T-helper 9 cell (primary cell): ENCODE results near the gene TRAT1.

Experiments used
- DNase-seq: peaks from one replicate; pipeline ENCODE4 v3.0.0-alpha.2; 2020

Gene TRAT1

DNA sequence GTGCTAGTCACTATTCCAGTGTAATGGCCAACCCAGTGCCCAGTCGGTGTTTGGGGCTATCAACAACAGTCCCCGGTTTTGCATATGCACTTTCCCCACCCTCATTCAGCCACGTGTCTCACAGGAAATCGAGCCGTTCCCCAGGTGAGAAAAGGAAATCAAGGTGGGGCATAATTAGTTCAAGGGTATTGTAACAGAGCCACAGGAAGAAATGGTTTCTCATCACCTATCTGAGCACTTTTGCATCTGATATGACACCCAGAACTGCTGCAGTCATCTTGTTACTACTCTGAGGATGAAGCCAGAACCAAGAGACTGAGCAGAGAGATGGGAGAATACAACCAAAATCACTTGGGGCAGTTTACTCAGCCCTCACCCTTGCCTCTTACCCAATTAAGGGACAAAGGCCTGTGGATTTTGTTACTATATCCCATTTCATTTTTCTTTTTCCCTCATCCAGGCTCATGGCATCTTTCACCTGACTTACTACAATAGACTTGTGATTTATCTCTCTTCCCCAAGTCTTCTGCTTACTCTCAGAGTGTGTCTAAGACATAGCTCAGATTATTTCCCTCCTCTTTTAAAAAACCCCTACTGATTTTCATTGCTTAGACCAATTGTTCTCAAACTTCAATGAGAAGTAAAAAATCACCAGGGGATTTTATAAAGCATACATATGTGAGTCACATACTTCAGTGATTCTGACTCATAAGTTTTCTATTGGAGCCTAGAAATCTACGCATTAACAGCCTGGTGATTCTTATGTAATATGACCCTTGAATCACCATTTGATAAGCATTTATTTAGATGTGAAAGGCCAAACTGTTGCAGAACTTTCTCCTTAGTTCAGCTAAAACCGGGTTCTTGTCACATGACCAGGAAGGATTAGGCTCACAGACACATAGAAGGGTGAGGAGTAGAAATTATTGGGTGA is 40.5 kb downstream of the TRAT1 start:
- DNase-seq = no peak

DNA sequence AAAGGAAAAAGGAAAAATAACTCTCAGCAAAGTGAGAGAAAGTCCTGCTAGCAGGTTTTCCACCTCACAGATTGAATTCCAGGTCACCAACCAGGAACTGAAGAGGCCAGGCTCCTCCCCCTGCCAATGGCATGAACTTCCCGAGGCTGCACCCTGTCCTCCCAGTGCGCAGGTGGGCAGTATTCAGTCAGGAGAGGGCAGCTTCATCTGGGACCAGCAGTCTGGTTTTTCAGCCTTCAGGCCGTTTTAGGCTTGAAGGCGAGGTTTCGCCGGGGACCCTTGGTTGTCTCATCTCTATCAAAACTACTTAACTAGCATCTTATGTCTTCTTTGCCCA is 41.2 kb downstream of the TRAT1 start:
- DNase-seq = no peak

DNA sequence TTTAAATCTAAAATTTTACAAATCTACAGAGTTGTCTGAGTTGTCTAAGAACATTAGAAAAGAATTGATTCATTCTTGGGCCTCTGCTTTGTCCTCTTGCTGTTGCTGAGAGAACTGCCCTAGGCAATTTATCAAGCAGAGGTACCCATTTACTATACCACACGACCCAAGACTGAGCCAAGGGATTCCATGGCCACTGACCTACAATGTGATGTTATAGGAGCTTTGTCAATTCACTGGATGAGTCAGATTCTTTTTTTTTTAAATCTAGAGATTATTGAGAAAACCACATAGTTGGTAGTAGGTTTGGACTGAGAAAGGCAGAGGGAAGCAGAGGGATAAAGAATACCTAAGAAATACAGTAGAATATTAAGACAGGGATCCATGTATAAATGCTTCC is 55.3 kb downstream of the TRAT1 start:
- DNase-seq = no peak

DNA sequence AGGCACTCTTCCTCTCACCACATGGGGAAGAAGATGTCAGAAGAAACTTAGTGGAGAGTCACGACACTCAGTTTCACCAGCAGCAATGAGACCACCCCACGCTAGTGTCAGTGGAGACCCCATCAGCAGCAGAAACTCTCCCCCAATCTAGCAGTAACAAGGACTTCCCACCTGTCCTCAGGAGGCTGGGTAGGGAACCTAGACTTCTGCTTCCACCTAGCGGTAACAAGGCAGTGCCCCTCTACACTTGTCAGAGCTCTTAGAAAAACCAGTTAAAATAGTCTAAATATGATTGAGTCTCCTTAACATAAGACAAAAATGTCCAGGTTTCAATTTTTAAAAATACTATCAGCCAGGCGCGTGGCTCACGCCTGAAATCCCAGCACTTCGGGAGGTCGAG is 57.3 kb downstream of the TRAT1 start:
- DNase-seq = no peak

DNA sequence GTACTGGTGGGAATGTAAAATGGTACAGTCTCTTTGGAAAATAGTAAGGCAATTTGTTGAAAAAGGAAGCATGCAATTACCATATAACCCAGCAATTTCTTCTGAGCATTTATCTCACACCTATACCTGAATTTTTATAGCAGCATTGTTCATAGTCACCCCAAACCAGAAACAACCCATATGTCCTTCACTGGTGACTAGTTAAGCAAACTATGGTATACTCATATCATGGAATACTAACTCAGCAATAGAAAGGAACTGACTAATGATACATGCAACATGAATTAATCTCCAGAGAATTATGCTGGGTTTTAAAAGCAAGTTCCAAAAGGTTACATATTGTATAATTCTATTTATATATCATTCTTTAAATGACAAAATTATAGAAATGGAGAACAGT is 60.2 kb downstream of the TRAT1 start:
- no peak for DNase-seq

DNA sequence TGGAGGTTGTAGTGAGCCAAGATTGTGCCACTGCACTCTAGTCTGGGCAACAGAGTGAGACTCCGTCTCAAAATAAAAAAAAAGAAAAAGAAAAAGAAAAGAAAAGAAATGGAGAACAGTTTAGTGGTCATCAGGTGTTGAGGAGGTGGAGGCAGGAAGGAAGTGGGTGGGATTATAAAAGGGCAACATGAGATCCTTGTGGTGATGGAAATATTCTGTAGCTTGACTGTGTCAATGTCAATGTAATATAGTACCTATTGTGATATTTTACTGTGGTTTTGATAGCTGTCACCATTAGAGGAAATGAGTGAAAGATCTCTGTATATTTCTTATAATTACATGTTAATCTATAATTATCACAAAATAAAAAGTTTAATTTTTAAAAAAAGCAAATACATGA is 60.8 kb downstream of the TRAT1 start:
- DNase-seq = no peak

DNA sequence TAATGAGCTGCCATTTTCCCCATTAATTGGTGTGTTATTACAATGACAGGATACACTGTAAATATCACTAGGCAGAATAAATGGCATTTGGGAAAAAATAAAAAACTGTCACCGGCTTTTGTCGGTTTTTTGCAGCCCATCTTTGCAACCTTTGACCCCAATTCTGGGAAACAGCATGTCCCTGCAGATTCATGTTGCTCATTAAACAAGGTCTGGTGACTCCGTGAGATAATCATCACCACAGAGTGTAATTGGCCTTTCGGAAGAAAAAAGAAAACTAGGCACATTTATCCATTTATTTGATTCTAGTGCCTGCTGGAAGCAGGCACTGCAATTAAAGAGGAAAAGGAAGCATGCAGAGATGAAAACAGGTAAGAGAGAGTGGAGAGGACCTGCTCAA is 64.5 kb downstream of the TRAT1 start:
- no peak for DNase-seq

DNA sequence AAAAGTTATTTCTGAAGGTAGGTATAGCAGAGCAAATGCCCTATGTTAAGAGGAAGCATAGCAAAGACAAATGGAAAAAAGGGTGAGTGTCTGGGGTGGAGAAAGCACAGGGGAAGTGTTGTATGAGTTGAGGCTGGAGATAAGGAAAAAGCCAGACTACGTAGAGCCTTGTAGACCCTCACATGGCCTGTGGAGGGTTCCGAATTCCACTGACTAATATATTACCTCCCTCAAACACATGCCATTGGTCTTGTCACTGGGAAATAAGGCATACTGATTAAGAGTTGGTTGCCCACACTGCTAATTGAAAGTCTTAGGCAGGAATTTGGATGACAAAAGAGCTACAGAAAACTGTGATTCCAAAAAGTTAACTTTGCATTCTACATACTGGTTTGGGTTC is 65.2 kb downstream of the TRAT1 start:
- DNase-seq = no peak

DNA sequence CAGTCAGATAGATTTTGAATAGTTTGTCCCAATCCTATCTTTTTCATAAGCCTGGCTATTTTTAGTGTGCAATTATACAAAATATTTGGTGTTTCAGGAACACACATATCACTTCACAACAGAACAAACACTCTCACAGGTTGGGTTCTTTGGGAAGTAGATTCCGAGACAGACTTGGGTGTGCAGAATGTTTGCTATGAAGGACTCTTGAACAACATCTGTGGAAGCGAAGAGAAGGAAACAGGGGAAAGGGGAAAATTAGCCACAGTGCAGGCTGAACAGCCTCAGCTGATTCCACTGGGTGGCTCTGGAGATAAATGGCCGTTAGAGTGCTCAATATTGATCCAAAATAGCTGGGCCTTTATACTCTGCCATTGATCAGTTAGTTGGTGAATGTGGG is 69.2 kb downstream of the TRAT1 start:
- DNase-seq = no peak

DNA sequence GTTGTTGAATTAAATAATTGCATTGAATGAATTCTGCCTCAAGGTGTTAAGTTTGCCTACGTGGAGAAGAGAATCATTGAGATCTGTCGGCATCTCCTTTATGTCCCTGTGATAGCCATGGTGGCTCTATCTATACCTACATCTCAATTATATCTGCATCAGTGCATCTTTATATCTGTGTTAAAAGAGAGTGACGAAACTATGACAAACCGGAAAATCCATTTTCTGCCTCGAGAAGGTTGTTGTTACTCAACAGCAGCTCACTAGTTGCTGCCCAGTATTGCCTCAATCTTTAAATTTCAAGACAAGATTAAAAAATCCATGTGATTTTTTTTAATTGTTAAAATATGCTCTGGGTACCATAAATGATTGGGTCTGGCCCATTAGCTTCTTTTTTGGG is 72.4 kb downstream of the TRAT1 start:
- DNase-seq = no peak

DNA sequence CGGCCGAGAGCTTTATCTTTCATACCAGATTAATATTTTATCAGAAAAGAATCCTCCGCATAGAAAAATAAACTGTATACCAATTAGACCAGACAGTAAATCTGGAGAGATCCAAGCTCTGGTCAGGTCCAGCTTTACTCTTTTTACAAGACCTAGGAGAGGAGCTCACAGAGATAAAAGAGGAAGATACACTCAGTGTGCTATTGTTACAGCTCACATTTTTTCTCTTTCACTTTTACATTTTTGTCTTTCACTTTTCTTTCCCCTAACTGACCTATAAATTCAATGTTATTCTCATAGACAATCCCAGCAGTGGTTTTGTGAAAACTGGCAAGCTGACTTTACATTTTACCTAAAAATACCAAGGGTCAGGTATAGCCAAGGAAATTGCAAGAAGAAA is 75.3 kb downstream of the TRAT1 start:
- no peak for DNase-seq

DNA sequence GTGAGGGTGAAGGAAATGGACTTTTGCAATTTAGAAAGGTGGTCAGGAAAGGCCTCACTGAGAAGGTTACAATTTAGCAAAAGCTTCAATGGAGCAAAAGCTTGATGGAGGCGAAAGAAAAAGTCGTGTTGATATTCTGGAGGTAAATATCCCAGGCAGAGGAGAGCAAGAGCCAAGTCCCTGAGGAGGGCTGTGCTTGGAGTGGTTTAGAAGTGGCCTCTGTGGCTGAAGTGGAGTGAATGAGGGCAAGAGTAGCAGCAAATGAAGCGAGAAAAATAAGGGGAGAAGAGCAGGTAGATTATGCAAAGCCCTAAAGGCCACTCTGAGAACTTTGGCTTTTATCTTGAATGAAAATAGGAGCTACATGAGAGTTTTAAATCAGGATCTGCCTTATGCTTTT is 76.9 kb downstream of the TRAT1 start:
- no peak for DNase-seq
